HL-60 (cell line): ENCODE data around the gene SP3.

ENCODE experiments used
- DNase-seq, 2 experiments: peaks; one replicate each; pipeline ENCODE4 v3.0.0-alpha.2; 2010 to 2020; ENCODE audit warnings: low read depth in 1 of 2, low spot score in 1 of 2
- H3K27ac ChIP-seq: fragments of 250-450 bp; sonication (Bioruptor Pico); replicated peaks from 2 replicates; pipeline ENCODE4 v1.5.1; 2020; ENCODE audit warnings: mild to moderate bottlenecking, moderate library complexity
- H3K27me3 ChIP-seq: fragments of 250-450 bp; sonication (Bioruptor Pico); 2 replicates; pipeline ENCODE4 v1.5.1; 2021; ENCODE audit warnings: mild to moderate bottlenecking, moderate library complexity; ENCODE audit not compliant: insufficient read depth, poor library complexity, severe bottlenecking
- H3K4me3 ChIP-seq: replicated peaks from 2 replicates; pipeline ENCODE4 v1.5.1; 2011; ENCODE audit warnings: mild to moderate bottlenecking, control low read depth, low read length; ENCODE audit not compliant: insufficient read depth
- CTCF ChIP-seq: IDR thresholded peaks from one replicate; pipeline ENCODE4 v1.5.1; 2011; ENCODE audit warnings: low read length, control low read depth, inconsistent platforms; ENCODE audit not compliant: insufficient read depth
- GABPA ChIP-seq: IDR thresholded peaks from 2 replicates; pipeline ENCODE4 v1.6.1; 2012; ENCODE audit warnings: low read depth
- POLR2AphosphoS5 ChIP-seq: IDR thresholded peaks from 2 replicates; pipeline ENCODE4 v1.6.1; 2012; ENCODE audit warnings: low read depth
- REST ChIP-seq: IDR thresholded peaks from 2 replicates; pipeline ENCODE4 v1.6.1; 2012; ENCODE audit warnings: low read depth; ENCODE audit not compliant: insufficient replicate concordance
- SPI1 ChIP-seq: IDR thresholded peaks from 2 replicates; pipeline ENCODE4 v1.6.1; 2012; ENCODE audit warnings: low read depth, mild to moderate bottlenecking, borderline replicate concordance

The SP3 gene

GRCh38 chr2:173881461-173881860 lies 83.7 kb downstream of the SP3 start:
- peak; percentile 20 to 81 for DNase-seq
- TF ChIP-seq CTCF (no peak), REST (no peak), SPI1 (no peak), GABPA (no peak), POLR2AphosphoS5 (peak; percentile 65)
- Histone ChIP-seq H3K4me3 (no peak overlapping the region), H3K27ac (no peak overlapping the region), H3K27me3 (no peaks in the 10 kb centered on the region)

GRCh38 chr2:173880561-173880960 lies 84.6 kb downstream of the SP3 start:
- no peak for TF ChIP-seq REST
- no peak for TF ChIP-seq CTCF
- no peak for TF ChIP-seq POLR2AphosphoS5
- no peak for TF ChIP-seq SPI1
- TF ChIP-seq GABPA, result no peak
- no peak overlapping the region for H3K27ac ChIP-seq
- no peak for DNase-seq

DNA sequence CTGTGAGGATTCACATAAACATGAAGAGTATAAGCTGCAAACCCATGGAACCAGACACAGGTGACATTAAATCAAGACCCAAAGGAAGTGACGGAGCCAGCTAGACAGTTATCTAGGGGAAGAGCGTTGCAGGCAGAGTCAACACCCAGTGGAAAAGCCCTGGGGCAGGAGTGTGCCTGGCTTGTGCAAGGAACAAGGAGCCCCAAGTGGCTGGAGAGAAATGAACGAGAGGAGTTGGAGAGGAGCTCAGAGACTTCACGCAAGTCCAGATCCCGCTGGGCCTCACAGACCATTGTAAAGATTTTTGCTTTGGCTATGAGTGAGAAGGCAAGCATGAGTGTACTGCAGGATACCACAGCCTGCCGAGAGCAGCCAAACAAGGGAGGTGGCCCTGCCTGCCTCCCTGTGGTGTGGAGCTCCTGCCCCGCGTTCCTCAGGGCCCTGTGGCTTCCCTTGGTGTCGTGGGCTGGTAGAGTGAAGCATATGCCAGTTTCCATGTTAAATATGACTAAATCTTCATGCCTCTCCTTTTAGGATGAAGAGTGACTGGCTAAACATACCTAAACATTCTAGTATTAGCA lies 88.2 kb downstream of the SP3 start:
- Histone ChIP-seq H3K27me3 (no peaks in the 10 kb centered on the region), H3K4me3 (no peak overlapping the region), H3K27ac (no peak overlapping the region)
- DNase-seq, result no peak
- TF ChIP-seq GABPA (no peak), CTCF (no peak), REST (no peak), SPI1 (no peak), POLR2AphosphoS5 (no peak)

More at GRCh38 chr2:173880561-173880960, 84.6 kb downstream of the SP3 start:
- no peaks in the 10 kb centered on the region for H3K27me3 ChIP-seq
- H3K4me3 ChIP-seq, result no peak overlapping the region
